HEK293T (cell line): ENCODE measurements around the gene MKKS.

Experiments
- CTCF ChIA-PET: fragments of 350-600 bp; formaldehyde crosslinking; extraction: SDS; loops from one replicate; lab custom pipeline; 2021; ENCODE audit warnings: antibody characterized with exemption, inconsistent platforms; lab: Yijun Ruan, JAX
- POLR2A ChIA-PET: fragments of 350-600 bp; formaldehyde crosslinking; extraction: SDS; loops from one replicate; lab custom pipeline; 2020; ENCODE audit warnings: antibody characterized with exemption, inconsistent platforms; lab: Yijun Ruan, JAX
- DNase-seq: peaks from one replicate; pipeline ENCODE4 v3.0.0; 2012; ENCODE audit warnings: mixed read lengths; ENCODE audit errors: extremely low spot score
- ARNT ChIP-seq: fragments of 450-650 bp; IDR thresholded peaks from 2 replicates; pipeline ENCODE4 v1.6.1; 2017; ENCODE audit warnings: mild to moderate bottlenecking
- BHLHE40 ChIP-seq: fragments of 450-650 bp; IDR thresholded peaks from 2 replicates; pipeline ENCODE4 v1.6.1; 2016; ENCODE audit warnings: mild to moderate bottlenecking, moderate library complexity, borderline replicate concordance
- CTBP1 ChIP-seq: fragments of 450-650 bp; IDR thresholded peaks from 2 replicates; pipeline ENCODE4 v1.6.1; 2016; ENCODE audit warnings: borderline replicate concordance
- ELF4 ChIP-seq: fragments of 450-650 bp; IDR thresholded peaks from 2 replicates; pipeline ENCODE4 v1.6.1; 2017; ENCODE audit warnings: antibody characterized with exemption
- FOXA1 ChIP-seq: fragments of 450-650 bp; IDR thresholded peaks from 2 replicates; pipeline ENCODE4 v1.6.1; 2016; ENCODE audit warnings: mild to moderate bottlenecking
- FOXK2 ChIP-seq: fragments of 450-650 bp; IDR thresholded peaks from 2 replicates; pipeline ENCODE4 v1.6.1; 2016; ENCODE audit warnings: mild to moderate bottlenecking
- FOXM1 ChIP-seq: fragments of 450-650 bp; IDR thresholded peaks from 2 replicates; pipeline ENCODE4 v1.6.1; 2017; ENCODE audit warnings: mild to moderate bottlenecking, borderline replicate concordance
- HDGF ChIP-seq: fragments of 450-650 bp; IDR thresholded peaks from 2 replicates; pipeline ENCODE4 v1.6.1; 2017; ENCODE audit warnings: antibody characterized with exemption, borderline replicate concordance
- L3MBTL2 ChIP-seq: fragments of 450-650 bp; conservative IDR thresholded peaks from 2 replicates; pipeline ENCODE4 v1.6.1; 2016; ENCODE audit warnings: mild to moderate bottlenecking
- LEF1 ChIP-seq: fragments of 450-650 bp; IDR thresholded peaks from 2 replicates; pipeline ENCODE4 v1.6.1; 2017; ENCODE audit warnings: mild to moderate bottlenecking, borderline replicate concordance
- NFRKB ChIP-seq: fragments of 450-650 bp; IDR thresholded peaks from 2 replicates; pipeline ENCODE4 v1.6.1; 2016; ENCODE audit warnings: mild to moderate bottlenecking, moderate library complexity
- PKNOX1 ChIP-seq: fragments of 450-650 bp; IDR thresholded peaks from 2 replicates; pipeline ENCODE4 v1.6.1; 2016
- SP1 ChIP-seq: fragments of 450-650 bp; IDR thresholded peaks from 2 replicates; pipeline ENCODE4 v1.6.1; 2017
- SUZ12 ChIP-seq: fragments of 450-650 bp; IDR thresholded peaks from 2 replicates; pipeline ENCODE4 v1.6.1; 2016; ENCODE audit warnings: mild to moderate bottlenecking
- TARDBP ChIP-seq: fragments of 450-650 bp; IDR thresholded peaks from 2 replicates; pipeline ENCODE4 v1.6.1; 2016
- ZNF384 ChIP-seq: fragments of 450-650 bp; IDR thresholded peaks from 2 replicates; pipeline ENCODE4 v1.6.1; 2016

Gene MKKS

DNA sequence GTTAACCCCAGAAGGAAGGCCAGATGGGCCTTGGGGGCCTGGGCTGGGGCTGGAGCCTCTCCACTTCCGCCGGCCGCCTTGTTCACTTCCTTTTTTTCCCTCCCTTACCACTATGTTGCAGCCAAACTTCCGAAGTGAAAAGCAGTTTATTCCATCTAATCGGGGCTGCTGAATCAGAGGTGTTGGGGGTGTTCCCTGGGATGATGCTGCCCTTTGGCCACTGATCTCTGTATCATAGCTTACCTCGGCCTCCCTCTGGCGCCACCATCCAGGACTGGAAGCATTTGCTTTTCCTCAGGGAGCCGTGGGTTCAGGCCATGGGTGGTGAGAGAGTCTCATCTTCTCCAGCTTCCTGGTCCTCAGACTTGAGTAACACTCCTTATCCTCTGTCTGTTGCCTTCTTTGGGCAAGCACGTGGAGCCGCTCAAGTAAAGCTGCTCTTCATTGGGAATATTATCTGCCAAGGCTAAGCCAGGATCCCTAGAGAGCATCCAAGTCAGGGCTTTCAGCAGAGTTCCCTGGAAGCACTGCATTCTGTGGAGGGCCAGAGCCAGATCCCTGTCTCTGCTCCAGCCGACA lies 40.7 kb upstream of the MKKS start:
- CTCF ChIA-PET = no interaction called here
- no peak for DNase-seq
- POLR2A ChIA-PET = no interaction called here
- TF ChIP-seq PKNOX1 (no peak), HDGF (no peak), ELF4 (no peak), SP1 (no peak), LEF1 (no peak), BHLHE40 (no peak), CTBP1 (no peak), NFRKB (no peak), FOXK2 (no peak), FOXM1 (no peak), TARDBP (no peak), L3MBTL2 (no peak), FOXA1 (no peak), SUZ12 (no peak)

DNA sequence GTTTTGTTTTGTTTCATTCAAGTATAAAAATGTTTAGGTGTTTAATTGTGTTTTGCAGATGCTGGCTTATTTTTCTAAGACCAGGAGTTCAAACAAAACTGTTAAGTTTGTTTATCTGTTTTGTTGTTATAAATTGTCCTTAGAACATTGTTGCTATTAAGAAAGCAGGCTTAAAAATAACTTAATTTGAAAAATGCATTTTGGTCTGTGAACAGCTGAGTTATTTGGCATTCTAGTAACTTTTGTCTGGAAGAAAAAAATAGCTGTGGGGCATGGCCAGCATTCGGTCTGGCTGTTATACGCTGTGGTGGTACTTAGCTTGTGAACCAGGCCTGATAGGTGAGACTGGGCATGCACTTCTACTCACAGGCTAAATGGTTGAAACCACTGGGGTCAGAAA lies 38.8 kb upstream of the MKKS start:
- DNase-seq = no peak
- ChIA-PET POLR2A (no interaction called here), CTCF (interaction anchor here (0.6 kb wide), 1 partner anchor 110 kb away, joined by 3 read pairs; no protein-coding TSS in a partner anchor)
- TF ChIP-seq SUZ12 (no peak), FOXK2 (no peak), CTBP1 (no peak)

GRCh38 chr20:10470276-10470675 lies 36.3 kb upstream of the MKKS start:
- ChIA-PET CTCF (no interaction called here), POLR2A (no interaction called here)
- DNase-seq = no peak
- TF ChIP-seq ZNF384 (no peak), LEF1 (no peak), NFRKB (no peak), SP1 (no peak), BHLHE40 (no peak), FOXM1 (no peak)

DNA sequence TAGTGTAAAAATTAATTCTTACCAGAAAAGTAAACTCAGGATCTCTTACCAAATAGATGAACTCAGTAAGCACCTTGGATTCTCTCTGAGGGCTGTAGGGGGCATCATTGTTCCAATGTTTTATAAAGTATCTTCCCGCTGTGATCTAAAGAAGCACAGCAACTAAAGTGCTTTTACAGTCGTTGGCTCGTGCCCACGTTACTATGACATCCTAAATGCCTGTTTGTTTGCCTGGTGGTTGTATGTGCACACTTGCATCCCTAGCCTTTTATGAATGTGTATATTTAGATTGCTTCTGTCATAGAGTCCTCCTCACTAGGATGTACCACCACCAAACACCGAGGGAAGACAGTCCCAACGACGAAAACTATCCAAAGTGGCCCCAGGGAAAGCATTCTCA lies 35.6 kb upstream of the MKKS start:
- POLR2A ChIA-PET = no interaction called here
- CTCF ChIA-PET = no interaction called here
- peak; percentile 55 for DNase-seq
- TF ChIP-seq HDGF (no peak), FOXA1 (no peak), TARDBP (no peak), CTBP1 (no peak), NFRKB (no peak), BHLHE40 (no peak), LEF1 (no peak), SP1 (no peak), FOXM1 (no peak), FOXK2 (no peak), PKNOX1 (no peak), ELF4 (no peak), SUZ12 (no peak), ARNT (no peak), ZNF384 (no peak), L3MBTL2 (no peak)

- TF ChIP-seq SUZ12 (no peak), ELF4 (no peak), L3MBTL2 (no peak), FOXM1 (no peak), CTBP1 (no peak), HDGF (no peak), BHLHE40 (no peak), FOXA1 (no peak), PKNOX1 (no peak), NFRKB (no peak), SP1 (no peak), ARNT (no peak), ZNF384 (no peak), TARDBP (no peak)
- ChIA-PET POLR2A (no interaction called here), CTCF (no interaction called here)
- DNase-seq = no peak
These were observed 35.0 kb upstream of the MKKS start for GRCh38 chr20:10469056-10469455.

- ChIA-PET POLR2A (no interaction called here), CTCF (interaction anchor here (0.6 kb wide), 1 partner anchor 44 kb away, joined by 3 read pairs; no protein-coding TSS in a partner anchor)
- no peak for TF ChIP-seq LEF1
- TF ChIP-seq CTBP1 = no peak
- no peak for TF ChIP-seq FOXA1
- no peak for TF ChIP-seq FOXM1
- TF ChIP-seq PKNOX1 = no peak
- TF ChIP-seq SUZ12 = no peak
- TF ChIP-seq HDGF = no peak
- no peak for TF ChIP-seq ZNF384
- TF ChIP-seq NFRKB = no peak
- TF ChIP-seq FOXK2 = no peak
- no peak for TF ChIP-seq ELF4
- no peak for TF ChIP-seq SP1
- TF ChIP-seq BHLHE40 = no peak
- no peak for TF ChIP-seq L3MBTL2
- TF ChIP-seq ARNT = no peak
- TF ChIP-seq TARDBP = no peak
- no peak for DNase-seq
These were observed 34.4 kb upstream of the MKKS start for GRCh38 chr20:10468340-10468845.
